Measurements from ENCODE around the gene KIF3C.
"Not testable (repeated sequence)": the region's sequence is repeated elsewhere in the genome, so short reads cannot be mapped to it uniquely, and the experiment has no call there.

KIF3C gene

DNA sequence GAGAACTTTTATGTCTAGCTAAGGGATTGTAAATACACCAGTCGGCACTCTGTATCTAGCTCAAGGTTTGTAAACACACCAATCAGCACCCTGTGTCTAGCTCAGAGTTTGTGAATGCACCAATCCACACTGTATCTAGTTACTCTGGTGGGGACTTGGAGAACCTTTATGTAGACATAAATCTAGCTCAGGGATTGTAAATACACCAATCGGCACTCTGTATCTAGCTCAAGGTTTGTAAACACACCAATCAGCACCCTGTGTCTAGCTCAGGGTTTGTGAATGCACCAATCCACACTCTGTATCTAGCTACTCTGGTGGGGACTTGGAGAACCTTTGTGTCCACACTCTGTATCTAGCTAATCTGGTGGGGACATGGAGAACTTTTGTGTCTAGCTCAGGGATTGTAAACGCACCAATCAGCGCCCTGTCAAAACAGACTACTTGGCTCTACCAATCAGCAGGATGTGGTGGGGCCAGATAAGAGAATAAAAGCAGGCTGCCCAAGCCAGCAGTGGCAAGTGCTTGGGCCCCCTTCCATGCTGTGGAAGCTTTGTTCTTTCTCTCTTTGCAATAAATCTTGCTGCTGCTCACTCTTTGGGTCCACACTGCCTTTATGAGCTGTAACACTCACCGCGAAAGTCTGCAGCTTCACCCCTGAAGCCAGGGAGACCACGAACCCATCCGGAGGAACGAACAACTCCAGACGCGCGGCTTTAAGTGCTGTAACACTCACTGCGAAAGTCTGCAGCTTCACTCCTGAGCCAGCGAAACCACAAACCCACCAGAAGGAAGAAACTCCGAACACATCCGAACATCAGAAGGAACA lies 66.1 kb downstream of the KIF3C start:
- not testable (repeated sequence) for DNase-seq (ENCODE audit: low read depth)

DNA sequence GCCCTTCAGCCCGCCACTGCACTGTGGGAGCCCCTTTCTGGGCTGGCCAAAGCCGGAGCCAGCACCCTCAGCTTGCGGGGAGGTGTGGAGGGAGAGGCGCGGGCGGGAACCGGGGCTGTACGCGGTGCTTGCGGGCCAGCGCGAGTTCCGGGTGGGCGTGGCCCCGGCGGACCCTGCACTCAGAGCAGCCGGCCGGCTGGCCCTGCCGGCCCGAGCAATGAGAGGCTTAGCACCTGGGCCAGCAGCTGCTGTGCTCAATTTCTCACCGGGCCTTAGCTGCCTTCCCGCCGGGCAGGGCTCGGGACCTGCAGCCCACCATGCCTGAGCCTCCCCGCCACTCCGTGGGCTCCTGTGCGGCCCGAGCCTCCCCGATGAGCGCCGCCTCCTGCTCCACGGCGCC lies 66.9 kb downstream of the KIF3C start:
- DNase-seq (ENCODE audit: low read depth), result not testable (repeated sequence)

DNA sequence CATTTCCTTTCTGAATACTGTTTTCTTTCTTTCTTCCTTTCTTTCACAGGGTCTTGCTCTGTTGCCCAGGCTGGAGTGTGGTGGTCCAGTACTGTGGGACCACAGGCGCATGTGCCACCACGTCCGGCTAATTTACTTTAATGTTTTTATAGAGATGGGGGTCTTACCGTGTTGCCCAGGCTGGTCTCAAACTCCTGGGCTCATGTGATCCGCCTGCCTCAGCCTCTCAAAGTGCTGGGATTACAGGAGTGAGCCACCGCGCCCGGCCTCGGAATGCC lies 68.7 kb downstream of the KIF3C start:
- not testable (repeated sequence) for DNase-seq (ENCODE audit: low read depth)

DNA sequence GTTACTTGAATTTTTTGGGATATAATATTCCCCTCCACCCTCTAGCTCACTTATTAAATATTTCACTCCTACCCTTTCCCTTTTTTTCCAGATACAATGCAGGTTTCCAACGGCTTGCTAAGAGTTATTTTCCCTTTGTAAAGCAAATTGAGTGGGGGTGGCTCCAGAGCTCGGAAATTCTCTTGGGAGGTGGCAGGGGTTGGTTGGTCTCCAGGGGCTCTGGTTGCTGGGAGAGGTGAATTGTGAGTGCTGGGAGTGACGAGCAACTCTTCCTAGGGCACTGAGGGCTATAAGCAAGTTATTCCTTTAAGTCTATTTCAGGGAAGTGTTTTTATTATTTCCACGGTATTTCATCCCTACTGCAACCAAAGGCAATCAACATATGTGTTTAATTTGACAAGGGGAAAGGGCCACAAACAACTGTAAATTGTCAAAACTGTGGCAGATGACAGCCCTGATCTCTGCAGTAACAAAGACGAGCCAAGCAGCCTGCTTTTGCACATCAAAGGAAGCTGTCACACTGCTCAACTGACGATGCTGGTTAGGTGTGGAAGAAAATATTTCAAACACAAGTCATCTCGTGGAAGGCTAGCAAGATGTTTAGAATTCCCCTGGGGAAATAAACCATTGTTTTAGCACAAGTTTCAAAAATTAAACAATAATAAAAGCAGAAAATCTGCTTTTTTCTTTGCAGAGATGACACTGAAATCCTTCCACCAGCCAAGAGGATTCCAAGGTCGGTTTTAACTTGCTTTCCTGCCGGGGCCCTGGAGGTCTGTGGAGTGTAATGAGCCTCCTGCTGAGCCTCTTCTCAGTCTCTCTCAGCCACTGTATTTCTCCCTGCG lies 69.2 kb downstream of the KIF3C start:
- peak; percentile 20 for DNase-seq (ENCODE audit: low read depth)

DNA sequence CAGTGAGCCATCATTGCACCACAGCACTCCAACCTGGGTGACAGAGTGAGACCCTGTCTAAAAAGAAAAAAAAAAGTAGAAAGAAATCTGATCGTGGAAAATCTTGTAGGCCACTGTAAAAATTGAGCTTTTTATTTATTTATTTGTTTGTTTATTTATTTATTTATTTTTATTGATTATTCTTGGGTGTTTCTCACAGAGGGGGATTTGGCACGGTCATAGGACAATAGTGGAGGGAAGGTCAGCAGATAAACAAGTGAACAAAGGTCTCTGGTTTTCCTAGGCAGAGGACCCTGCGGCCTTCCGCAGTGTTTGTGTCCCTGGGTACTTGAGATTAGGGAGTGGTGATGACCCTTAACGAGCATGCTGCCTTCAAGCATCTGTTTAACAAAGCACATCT lies 72.7 kb downstream of the KIF3C start:
- not testable (repeated sequence) for DNase-seq (ENCODE audit: low read depth)

DNA sequence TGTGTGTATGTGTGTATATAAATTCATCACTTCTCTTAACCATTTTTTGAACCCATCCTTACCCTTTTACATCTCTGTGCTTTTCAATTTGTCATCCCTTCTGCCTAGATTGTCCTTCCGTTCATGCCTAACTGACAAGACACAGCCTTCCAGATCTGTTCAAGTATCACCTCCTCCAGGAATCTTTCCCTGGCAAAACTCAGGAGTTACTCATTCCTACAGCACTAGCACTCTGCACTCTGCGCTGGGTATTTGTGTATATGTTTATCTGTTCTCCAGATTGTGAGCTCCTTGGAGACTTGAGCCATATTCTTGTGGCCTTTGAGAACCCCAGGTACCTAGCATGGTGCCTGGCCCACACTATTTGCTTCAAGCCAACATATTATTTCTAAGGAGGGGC lies 77.2 kb downstream of the KIF3C start:
- no peak for DNase-seq (ENCODE audit: low read depth)

DNA sequence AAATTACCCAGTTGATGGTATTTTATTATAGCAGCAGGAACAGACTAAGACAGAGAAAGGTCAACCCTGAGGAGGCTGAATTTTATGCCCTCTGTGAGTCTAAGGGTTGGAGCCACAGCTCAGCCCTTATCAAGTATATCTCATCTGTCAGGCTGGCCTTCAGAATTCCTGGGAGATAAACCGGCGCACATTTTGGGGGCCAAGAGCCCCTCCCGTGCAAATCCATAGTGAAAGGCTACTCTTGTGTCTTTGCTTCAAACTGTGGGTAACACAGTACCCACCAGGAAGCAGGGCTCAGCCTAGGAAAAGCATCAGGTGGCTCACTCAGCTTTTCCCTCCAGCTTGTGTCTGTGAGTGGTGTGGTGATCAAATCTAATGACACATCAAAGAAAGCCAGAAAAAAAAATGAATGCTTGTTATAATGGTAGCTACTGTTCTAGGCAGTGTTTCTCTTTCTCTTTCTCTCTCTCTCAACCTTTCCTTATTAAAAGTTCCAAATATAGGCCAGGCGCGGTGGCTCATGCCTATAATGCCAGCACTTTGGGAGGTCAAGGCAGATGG lies 79.0 kb downstream of the KIF3C start:
- no peak for DNase-seq (ENCODE audit: low read depth)

DNA sequence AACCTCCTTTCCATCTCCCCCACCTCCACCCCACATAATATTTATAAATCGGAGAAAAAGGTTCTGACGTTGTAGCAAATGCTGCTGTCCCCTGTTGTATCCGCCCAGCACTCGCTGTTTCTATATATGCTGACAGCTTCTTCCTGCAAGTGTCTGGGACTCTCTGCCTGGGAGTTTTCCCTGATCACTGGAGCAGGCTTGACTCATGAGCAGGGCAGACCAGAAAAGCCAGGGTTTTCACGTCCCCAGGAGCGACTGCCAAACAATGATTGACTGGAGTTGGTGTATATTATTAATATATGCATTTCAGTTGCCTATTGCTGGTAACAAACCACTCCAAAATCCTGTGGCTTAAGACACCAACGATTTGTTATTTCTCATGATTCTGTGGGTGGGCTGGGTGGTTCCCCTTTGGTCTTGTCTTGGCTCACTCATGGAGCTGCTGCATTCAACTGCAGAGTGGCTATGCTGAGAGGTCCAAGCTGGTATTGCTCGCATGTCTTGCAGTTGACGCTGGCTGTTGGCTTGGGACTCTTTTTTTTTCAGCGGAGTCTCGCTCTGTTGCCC lies 82.8 kb downstream of the KIF3C start:
- DNase-seq (ENCODE audit: low read depth), result no peak

DNA sequence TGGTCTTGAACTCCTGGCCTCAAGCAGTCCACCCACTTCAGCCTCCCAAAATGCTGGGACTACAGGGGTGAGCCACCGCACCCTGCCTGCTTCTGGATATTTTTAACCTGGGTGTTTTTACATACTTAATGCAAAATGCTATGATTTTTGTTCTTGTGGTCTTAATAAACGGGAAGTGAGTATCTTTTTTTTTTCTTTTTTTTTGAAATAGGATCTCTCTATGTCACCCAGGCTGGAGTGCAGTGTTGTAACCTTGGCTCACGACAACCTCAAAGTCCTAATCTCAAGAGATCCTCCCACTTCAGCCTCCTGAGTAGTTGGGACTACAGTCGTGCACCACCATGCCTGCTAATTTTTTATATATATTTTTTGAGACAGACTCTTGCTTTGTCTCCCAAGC lies 84.8 kb downstream of the KIF3C start:
- DNase-seq (ENCODE audit: low read depth), result no peak

DNA sequence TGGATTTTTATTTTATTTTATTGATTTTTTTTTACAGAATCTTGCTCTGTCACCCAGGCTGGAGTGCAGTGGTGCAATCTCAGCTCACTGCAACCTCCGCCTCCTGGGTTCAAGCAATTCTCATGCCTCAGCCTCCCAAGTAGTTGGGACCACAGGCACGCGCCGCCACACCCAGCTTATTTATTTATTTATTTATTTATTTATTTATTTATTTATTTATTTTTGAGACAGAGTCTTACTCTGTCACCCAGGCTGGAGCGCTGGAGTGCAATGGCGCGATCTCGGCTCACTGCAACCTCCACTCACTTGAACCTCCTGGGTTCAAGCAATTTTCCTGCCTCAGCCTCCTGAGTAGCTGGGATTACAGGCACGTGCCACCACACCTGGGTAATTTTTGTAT lies 86.0 kb downstream of the KIF3C start:
- DNase-seq (ENCODE audit: low read depth), result not testable (repeated sequence)

DNA sequence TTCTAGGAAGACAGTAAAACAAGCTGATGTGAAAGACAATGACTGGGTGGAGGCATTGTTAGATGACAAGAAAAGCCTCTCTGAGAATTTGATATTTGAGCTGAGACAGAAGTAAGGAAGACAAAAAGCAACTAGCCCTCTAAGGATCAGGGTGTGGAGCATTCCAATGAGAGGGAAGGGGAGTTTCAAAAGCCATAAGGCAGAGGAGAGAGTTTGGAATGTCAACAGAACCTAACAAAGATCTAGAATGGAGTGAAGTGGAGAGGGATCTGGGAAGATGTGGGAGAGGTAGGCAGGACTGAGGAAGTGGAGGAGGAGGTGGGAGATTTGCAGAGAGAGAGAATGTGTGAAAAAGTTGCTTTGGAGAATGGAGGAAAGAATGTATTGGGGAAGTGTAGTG lies 86.7 kb downstream of the KIF3C start:
- no peak for DNase-seq (ENCODE audit: low read depth)

DNA sequence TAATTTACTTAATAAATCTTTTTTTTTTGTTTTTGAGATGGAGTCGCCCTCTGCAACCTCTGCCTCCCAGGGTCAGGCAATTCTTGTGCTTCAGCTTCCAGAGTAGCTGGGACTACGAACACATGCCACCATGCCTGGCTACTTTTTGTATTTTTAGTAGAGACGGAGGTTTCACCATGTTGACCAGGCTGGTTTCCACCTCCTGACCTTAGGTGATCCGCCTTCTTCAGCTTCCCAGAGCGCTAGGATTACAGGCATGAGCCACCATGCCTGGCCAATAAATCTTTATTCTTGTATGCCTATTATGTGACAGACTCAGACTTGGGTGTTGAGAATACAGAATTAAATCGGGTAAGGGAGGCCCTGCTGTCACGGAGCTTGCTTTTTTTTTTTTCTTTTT lies 87.3 kb downstream of the KIF3C start:
- no peak for DNase-seq (ENCODE audit: low read depth)

DNA sequence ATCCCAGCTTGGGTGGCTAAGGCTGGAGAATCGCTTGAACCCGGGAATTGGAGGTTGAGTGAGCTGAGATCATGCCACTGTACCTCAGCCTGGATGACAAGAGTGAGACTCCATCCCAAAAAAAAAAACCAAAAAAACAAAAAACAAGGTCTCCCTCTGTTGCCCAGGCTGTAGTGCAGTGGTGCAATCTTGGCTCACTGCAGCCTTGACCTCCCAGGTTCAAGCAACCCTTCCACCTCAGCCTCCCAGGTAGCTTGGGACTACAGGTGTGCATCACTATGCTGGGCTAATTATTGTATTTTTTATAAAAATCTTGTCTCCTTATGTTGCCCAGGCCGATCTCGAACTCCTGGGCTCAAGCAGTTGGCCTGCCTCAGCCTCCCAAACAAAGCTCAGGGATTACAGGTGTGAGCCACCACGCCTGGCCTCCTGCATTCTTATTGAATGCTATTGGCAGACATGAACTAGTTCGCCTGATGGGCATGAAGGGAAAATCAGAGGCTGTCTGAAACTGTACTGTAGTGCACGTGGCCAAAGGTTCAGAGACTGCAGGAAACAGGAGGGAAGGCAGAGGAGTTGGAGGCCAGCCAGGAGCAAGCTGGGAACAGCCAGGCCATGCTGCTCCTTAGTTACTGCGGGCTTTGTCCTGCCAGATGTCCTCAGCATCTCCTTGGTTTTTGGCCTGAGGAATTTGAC lies 88.0 kb downstream of the KIF3C start:
- no peak for DNase-seq (ENCODE audit: low read depth)

DNA sequence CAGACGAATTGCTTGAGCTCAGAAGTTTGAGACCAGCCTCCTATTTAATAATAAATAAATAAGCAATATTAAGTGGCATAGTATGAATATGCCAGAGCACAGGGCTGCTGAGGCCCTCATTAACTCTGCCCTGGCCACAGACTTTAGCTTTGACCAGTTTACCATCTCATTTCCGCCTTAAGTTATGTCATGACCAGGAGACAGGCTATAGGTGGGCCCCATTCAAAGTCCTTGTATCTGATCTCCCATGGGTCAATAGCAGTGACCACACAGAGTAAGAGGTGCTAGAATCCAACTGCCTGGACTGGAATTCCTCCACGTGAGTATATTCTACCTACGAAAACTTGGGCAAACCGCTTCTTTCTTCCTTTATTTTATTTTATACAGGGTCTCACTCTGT lies 90.6 kb downstream of the KIF3C start:
- no peak for DNase-seq (ENCODE audit: low read depth)

DNA sequence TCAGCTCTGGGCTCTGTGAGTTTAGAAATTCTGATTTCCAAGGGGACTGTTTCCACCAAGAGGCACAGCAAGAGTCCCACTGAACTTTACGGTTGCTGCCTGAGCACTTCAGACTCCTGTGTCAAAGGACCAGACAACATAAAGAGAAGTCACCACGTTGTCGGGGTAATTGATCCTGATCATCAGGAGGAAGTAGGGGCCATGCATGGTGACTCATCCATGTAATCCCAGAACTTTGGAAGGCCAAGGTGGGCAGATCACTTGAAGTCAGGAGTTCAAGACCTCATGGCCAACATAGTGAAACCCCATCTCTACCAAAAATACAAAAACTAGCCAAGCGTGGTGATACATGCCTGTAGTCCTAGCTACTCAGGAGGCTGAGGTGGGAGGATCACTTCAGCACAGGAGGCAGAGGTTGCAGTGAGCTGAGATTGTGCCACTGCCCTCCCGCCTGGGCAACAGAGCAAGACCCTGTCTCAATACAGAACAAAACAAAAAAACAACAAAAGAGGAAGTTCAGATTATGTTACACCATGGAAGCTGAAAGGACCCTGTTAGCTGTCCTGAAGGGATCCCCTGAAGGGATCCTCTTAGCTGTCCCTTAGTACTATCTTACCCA lies 94.6 kb downstream of the KIF3C start:
- no peak for DNase-seq (ENCODE audit: low read depth)

DNA sequence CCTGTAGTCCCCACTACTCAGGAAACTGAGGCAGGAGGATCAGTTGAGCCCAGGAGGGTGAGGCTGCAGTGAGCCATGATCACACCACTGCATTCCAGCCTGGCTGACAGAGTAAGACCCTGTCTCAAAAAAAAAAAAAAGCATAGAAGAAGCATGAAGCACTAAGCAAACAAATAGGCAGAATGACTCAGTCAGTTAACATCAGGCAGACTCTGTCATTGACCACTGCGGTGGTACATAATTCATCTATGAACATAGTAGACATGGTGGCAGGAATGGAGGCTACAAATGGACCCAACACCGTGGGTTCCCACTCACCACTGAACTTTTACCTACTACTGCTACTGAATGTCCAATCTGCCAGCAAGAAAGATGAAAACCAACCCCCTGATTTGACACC lies 96.4 kb downstream of the KIF3C start:
- peak; percentile 70 for DNase-seq (ENCODE audit: low read depth)

DNA sequence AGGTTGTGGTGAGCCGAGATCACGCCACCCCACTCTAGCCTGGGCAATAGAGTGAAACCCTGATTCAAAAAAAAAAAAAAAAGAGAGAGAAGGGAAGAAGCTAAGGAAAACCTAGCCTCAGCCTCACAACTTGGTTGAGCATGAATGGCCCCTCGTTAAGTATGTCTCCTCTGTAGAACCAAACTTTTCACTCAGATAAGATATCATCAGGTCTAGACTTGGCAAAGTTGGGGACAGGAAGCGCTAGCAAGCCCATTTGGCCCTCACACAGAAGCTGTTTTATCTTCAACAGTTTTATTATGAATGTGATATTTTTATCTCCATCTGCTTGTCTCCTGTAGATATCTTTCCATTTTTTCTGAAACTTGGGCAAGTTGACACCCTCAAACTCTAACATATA lies 100.5 kb downstream of the KIF3C start:
- no peak for DNase-seq (ENCODE audit: low read depth)

DNA sequence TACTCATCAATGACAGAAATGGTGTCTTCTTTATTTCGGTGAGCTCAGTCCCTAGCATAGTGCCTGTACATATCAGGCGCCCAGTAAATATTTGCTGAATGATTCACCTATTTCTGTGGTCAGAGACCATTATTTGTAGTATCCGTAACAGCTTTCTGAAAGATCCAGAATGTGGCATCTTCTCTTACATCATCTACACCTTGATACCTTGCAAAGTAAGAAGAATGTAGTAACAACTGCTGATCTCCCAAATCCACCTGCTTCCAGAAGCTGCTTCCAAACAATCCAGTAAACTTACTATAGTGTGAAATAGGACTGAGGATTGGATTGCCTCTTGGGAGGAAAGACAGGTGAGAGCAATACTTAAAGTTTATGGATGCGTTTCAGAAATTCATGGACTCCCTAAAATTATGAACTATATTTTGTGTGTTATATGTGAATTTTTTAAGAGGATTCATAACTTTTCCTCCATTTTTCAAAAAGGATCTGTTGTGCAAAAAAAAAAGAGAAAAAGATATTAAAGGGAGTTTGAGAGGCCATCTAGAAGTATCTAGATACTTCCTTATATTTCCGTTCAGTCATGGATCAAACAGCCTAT lies 103.1 kb downstream of the KIF3C start:
- DNase-seq (ENCODE audit: low read depth), result peak; percentile 45

DNA sequence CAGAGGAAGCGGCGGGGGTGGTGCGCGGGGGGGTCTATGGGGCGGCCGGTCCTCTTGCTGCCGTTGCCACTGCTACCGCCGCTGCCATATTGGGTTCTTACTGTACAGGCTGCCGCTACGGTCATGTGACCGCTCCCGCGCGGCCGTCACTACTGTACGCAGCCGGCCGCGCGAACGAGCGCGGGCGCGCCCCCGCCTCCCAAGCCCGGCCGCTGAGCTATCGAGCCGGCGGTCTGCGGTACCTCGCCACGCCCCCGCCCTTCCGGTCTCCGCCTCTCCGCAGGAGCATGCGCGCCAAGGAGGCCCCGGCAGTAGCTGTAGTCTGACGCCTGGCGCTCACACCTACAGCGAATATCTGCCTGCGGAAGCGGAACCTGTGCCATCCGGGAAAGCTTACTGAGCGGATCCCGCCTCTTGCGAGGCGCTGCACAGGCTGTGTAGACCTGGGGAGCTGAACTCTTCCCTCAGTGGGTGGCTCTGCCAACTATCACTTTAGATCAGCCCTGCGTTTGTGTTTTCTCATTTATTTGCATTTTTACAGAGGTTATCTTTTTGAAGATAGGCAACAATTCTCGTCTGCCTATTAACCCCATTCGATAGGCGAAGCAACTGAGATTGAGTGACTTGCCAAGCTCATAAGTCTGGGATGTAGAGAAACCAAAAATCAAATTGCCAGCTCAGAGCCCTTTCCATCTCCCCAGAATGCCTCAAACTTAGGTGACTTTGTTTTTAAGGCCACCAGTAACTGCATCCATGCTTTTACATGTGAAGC lies 103.8 kb downstream of the KIF3C start, which contains the start of gene ASXL2:
TSS of gene ASXL2 (minus strand) at position 127 of the 772 bp plus-strand sequence. CDS start 265 bp downstream, outside the sequence.
- peak; percentile 82 for DNase-seq (ENCODE audit: low read depth)
